Jurkat, Clone E6-1 (cell line): ENCODE measurements around the gene PLXNA4.
"Not testable (repeated sequence)": the region's sequence is repeated elsewhere in the genome, so short reads cannot be mapped to it uniquely, and the experiment has no call there.

Experiments used
- DNase-seq: peaks from one replicate; pipeline ENCODE4 v3.0.0-alpha.2; 2011; ENCODE audit warnings: low read depth, low spot score
- H3K4me3 ChIP-seq: 2 replicates; pipeline ENCODE4 v1.5.1; 2011; ENCODE audit warnings: mild to moderate bottlenecking, low read length, control low read depth, moderate library complexity

PLXNA4 gene

DNA sequence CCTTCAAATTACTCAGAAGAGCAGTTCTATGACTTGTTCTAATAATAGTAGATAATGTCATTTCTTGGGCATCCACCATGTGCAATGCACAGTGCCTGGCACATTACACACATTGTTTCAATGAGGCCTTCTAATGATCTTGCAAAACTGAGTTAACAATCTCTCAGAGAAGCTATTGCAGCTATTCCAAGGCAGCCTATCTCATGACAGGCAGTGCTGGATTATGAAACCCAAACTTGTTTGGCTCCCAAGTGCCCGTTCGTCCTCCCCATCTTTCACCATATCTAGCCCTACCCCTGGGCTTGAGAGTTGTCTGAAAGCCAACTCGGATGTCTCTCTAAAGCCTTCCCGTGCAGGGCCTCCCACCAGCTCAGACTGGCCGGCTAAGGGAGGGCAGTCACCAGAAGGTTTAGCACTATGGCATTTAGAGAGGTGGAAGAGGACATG, 405.1 kb downstream of the PLXNA4 start:
- no peak for DNase-seq
- no peak overlapping the region for H3K4me3 ChIP-seq

DNA sequence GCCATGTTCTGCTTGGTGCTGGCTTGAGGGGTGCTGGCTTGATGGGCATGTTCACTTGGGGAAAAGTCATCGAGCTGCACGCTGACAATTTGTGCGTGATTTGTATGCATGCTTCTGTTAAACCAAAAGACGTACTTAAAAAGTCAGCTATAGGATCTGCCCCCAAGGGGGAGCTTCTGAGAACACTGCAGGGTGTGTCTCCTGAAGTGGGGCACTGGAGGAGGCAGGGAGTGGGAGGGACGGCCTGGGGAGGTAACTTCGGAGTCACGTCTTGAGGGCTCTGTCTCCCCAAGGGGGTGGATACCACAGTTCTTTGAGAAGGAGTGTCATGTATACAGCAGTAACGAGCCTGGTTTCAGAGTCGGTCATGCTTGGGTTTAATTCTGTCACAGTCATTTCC, 406.5 kb downstream of the PLXNA4 start:
- no peak overlapping the region for H3K4me3 ChIP-seq
- DNase-seq, result no peak

DNA sequence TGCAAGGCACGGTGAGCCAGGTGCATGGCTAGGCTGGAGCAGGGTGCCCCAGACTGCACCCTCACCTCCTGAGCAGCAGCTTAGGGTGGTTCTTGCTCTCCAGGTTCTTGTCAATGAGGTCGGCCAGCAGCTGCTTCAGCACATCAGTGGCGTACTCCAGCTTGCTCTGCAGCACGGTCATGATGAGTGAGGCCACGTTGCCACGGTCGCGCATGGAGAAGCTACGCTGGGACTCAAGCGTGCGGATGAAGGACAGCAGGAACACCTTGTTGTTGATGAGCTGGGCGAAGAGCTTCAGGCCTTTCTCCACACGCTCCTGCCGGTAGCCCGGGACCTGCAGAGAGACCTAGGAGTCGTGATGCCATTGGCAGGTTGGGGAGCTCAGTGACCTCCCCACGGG, 408.0 kb downstream of the PLXNA4 start:
- H3K4me3 ChIP-seq, result no peak overlapping the region
- DNase-seq, result no peak

DNA sequence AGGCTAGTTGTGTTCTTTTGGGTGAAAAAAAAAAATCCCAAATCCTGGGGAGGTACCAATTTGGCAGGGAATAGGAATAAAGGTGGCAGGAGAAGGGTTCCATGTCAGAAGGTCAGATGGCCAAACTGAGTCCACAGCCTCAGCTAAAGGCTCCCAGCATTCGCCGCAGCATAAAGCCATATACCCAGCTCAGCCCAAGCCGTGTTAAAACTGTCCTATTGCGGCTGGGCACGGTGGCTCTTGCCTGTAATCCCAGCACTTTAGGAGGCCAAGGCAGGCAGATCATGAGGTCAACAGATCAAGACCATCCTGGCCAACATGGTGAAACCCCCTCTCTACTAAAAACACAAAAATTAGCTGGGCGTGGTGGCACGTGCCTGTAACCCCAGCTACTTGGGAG, 410.6 kb downstream of the PLXNA4 start:
- not testable (repeated sequence) for DNase-seq, H3K4me3 ChIP-seq

DNA sequence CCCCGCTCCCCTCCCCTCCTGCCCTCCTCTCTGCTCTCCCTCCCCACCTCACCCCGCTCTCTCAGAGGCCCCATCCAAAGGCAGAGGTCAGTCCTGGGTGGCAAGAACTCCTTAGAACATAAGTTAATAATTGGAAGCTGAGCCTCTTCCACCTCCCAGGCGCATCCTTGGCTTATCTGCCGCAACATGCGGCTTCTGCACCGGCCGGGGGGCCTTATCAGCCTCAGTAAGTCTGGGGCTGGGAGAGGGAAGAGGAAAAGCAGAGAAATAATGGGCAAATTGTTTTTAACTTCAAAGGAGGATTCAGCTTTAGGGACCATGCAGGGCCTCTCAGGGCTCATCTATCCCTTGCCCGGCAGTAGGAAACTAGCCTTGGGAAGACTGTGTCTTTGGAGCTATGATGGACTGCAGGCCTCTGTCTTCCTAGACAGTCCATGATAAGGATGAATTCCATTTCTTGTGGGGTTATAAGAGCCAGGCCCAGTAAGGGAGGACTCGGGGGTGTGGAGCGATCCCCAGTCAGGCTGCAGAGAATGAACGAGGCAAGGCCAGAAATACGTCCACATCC, 411.6 kb downstream of the PLXNA4 start:
- no peak overlapping the region for H3K4me3 ChIP-seq
- no peak for DNase-seq

DNA sequence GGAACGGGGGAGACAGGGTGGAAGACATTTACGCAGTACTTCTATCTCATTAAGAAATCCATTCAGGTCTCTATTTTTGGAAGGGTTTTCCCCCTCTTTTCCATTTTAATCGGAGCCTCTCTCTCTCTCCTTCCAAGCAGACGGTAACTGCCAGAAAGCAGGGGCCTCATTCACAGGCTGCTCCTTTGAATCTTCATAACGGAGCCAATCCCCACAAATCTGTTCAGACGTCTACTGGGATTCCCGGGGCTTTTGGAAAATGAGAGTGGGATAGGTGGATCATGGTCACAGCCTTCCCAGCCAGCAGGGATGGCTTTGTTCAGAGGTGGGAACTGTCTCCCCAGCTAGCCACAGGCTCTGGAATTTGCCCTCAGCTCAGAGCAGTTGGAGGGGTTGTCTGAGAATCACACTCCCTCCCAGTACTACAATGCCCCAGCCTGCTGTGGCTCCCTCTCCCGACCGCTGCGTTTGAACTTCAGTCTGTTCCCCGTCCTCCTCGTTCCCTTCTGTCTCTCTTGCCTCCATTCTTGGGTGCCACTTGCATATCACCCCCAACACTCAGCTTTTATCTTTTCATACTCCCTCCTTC, 413.6 kb downstream of the PLXNA4 start:
- no peak overlapping the region for H3K4me3 ChIP-seq
- no peak for DNase-seq

DNA sequence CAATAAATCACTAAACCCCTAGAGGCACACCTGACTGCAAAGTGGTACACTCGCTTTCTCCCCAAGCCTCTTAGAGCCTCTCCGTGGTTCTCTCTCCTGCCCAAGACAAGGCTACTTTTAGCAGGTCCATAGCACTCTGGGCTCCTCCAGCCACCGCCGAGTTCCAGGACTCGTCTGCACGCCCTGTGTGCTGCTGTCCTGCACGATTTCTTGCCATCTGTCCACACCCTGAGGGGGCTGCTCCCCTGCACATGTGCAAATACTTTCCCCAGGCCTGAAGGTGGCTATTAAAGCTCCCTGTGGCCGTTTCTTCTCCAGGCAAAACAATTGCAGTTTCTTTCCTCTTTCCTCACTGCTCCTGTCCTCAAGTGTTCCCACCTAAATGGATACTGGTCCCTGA, 414.3 kb downstream of the PLXNA4 start:
- no peak overlapping the region for H3K4me3 ChIP-seq
- no peak for DNase-seq

DNA sequence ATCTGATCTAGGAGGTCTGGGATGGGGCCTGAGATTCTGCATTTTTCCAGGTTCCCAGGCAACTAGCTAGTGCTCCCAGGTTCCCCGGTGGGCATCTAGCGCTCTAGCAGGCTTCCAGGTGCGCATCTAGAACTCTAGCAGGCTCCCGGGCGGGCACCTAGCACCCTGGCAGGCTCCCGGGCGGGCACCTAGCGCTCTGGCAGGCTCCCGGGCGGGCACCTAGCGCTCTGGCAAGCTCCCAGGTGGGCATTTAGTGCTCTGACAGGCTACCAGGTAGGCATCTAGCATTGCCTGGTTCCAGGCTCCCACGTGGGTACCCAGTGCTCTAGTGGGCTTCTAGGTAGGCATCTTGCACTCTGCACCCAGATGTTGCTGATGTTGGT, 414.7 kb downstream of the PLXNA4 start:
- no peak for DNase-seq
- H3K4me3 ChIP-seq, result no peak overlapping the region

DNA sequence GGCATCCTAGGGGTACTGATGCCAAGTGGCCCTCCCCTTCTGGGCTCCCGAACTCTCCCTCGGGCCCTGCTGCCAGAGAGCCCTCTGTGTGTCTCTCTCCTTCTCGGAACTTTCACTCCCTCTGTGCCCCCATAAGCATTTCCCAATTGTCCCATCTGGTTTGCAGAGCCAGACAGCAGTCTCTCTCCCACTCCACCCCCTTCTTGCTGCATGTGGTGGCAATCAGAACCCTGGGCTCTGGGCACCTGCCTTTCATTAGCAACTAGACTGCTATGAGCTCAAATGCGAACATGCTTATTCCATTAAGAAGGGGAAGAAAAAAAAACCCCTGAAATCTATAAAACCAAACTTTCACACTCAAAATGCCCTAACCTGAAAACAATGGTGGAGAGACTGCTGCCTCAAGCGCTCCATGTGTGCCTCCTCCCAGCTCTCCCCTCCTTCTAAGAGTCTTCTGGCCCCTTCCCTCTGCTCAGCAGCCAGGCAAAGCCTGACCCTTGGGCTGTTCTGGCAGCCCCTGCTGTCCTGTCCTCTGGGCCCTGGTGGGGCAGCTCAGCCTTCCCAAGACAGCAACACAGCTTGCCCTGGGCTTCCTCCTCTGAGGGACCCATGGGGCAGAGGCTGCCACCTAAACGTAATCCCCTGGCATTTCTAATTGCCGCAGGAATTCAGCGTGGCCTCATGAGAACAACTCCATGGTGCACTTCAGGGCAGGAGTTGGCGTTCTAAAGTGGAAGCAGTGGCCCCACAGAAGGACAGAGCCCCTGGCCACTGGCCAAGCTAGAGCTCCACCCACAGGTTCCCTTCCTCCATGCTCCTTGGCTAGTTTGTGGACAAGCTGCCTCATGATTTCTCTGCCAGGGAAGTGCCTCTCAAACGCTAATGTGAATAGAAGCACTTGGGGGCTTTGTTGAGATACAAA, 415.4 kb downstream of the PLXNA4 start:
- DNase-seq, result no peak
- H3K4me3 ChIP-seq, result no peak overlapping the region

DNA sequence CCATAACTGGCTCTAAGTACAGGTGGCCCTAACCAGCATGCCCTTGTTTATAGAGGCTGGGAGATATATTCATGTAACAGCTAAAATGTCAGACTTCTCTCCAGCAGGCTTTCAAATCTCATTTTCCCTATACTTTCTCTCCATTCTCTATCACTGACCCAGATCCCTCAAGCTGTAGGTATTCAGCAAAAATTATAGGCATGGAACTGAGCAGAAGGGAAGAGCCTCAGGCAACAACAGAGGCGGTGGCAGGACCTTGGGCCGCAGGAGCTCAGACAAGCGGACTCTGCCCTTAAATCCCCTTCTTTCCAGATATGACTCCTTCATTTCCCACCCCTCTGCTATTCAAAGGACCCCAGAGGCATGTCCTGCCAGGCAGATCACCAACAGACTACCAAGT, 417.4 kb downstream of the PLXNA4 start:
- H3K4me3 ChIP-seq, result no peak overlapping the region

DNA sequence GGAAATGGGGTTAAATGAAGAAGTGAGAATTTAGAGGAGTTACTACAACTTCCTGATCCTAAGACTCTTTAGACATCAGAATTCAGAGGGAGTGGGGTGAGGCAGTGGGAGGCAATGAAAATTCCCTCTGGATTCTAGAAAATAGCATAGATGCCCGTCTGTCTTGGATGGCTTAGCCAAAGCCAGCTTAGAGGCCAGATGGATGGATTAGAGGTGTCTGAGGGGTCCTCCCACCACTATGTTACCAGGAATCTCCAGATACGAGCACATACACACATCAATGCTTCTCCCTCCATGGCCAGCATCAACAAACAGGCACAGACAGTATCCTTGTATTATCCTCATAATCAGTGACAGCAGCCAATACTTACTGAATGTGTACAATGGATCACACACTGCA, 418.1 kb downstream of the PLXNA4 start:
- no peak overlapping the region for H3K4me3 ChIP-seq
- DNase-seq, result no peak

More for the DNA sequence above, 417.4 kb downstream of the PLXNA4 start:
- DNase-seq, result no peak

DNA sequence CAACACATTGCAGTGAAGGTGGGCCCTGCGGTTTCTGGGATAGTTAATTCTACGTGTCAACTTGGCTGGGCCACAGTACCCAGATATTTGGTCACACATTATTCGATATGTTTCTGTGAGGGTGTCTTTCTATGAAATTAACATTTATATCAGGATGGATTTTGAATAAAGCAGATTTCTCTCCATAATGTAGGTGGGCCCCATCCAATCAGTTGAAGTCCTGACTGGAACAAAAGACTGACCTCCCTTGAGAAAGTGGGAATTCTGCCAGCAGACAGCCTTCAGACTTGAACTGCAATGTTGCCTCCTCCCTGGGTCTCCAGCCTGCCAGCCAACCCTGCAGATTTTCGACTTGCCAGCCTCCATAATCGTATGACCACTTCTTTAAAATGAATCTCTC, 420.6 kb downstream of the PLXNA4 start:
- DNase-seq, result no peak
- H3K4me3 ChIP-seq, result no peak overlapping the region

DNA sequence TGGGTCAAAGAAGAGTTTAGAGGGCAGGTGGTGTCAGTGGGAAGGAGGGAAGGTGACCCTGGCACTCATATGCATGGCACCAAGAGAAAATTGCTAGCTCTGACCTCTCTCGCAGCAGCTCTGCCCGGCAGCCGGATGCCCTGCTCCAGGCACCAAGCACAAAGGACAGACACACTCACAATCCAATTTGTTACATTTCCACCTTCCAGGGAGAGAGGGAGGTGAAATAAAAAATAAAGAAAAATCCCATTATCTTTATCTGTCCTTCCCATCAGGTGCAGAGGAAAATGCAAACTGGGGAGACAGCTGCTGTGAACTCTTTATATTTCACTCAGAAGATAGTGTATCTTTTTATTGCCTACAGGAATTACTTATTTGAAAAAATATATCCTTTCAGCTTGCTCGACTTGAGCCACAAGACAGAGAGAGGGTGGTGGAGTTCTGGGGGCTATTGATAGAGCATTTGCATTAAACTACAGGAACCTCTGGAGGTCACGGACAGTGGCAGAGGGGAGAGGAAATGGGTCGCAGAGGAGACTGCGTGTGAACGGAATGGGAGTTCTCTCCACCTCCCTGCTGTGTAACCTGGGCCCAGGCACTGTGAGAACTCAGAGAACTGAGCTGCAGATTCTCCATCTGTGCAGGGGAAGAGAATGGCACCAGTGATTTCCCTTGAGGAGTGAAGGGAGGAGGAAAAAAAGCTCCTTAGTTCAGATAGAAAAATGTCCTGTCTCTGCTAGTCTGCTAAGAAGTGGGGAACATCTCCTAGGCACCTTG, 421.4 kb downstream of the PLXNA4 start:
- no peak for DNase-seq
- H3K4me3 ChIP-seq, result no peak overlapping the region

DNA sequence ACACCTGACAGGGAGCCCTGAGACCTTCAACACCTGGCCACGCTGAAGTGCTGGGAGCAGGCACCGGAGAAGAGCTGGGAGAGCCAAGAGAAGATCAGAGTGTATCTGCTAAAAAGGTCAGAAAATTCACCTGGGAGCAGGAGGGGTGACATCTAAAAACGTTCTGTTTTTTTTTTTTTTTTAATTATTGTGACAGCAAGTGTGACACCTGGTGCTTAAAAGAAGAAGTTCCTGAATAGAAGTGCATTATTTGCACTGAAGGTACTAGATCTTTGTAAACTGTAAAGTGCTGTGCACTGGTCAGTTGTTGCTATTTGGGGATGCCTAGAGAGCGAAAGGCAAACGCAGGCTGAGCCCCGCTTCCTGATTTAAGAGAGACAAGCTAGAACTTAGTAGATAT, 422.0 kb downstream of the PLXNA4 start:
- H3K4me3 ChIP-seq, result no peak overlapping the region
- no peak for DNase-seq

DNA sequence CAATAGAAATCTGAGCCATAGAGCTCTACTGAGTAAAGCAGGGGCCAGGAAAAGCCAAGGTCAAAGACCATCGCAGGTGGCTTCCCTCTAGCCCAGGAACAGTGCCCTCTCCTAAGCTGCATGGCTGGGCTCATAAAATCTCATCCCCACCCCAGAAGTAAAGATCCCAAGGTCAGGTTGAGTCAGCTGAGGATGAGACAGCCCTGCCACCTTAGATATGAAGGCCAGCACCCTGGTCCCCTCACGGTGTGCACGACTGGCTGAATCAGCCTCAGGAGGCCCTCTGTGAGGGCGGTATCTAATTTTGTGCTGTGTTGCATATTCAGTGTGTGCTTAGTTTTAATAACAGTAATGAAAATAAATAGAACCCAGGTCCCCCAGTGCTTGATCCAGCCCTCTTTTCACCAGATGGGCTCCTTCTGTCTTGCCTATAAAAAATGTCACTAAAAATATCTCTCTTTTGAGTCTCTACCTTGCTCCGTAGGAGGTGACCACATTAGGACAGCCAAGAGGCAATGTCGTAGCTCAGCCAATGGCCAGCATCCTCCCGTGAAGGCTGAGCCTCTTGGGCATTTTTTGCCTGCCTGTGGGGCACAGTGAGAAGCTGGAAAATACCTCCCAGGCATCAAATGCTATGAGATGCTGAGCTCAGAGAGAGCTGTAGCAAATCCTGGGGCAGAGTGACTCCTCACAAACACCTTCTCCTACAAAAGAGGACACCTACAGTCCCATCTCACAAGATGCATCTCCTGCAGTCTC, 424.0 kb downstream of the PLXNA4 start:
- H3K4me3 ChIP-seq, result no peak overlapping the region
- no peak for DNase-seq

DNA sequence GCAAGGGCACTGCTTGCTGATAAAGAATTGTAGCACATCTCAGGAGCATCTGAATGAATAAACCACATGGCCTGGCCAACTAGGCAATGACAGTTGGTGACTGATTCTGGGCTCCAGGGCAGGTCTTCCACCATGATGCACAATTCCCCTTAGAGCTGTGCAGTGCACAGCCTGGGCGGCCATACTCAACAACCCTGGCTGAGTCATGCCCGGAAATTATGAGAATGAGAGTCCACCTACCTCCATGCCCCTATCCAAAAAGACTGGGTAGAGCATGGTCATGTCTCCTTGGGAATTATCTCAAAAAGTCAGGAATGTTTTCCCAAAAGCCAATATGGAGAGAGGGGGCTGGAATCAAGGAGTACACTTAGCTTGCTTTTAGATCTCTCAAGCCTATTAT, 425.6 kb downstream of the PLXNA4 start:
- no peak overlapping the region for H3K4me3 ChIP-seq
- DNase-seq, result no peak

DNA sequence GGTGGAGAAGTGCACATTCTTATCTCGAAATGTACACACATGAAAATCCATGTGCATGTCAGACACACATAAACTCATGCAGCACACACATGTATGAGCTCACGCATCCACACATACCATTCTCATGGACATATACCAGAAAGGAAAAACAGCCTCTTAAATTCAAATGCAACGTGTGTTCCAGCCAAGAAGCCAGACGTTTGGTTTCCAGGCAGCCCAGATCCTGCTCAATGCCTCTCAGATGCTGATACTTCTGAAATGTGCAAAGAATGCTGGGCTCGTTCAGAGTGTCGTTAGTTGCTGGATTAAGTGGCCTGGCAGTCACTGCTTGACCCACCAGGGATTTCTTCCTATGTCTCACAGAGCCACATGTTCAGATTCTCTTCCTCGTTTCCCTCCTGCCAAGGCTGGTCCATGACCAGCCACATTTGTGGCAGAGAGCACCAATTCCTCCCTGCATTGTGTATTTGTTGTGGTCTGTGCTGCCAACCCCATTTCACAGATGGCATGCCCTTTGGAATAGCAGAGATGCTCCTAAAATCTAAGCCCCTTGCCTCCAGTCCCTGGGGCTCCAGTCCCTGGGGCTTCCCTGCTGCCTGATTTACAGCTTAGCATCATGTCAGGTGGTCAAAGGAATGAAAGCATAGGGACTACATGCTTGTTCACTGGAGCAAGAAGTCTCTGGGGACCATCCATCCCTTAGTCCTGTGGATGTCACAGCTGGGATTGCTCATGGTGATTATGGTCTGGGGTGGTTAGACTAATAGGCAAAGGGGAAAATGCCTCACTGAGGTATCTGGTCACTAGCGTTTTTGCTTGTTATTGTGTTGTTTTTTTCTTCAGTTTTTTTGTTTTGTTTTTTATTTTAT, 426.6 kb downstream of the PLXNA4 start:
- DNase-seq, result no peak
- no peak overlapping the region for H3K4me3 ChIP-seq

DNA sequence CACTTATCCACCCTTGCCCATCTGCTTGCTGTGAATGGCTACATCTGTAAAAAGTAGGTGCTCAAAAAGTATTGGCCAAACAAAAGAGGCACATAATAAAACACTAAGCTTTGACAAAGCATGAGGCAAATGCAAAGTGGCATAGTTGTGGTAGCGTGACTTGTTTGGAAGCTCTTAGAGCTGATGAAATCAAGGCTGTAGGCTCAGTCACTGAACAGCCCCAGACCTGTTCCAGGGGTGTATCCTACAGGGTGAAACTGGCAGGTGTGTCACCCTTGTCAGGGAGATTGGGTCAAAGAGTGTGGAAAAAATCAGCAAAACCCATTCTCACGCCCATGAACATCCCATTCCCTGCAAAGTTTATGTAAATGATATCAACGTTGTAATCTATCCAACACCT, 427.4 kb downstream of the PLXNA4 start:
- no peak overlapping the region for H3K4me3 ChIP-seq
- DNase-seq, result no peak
